H1 (cell line): ENCODE data around the gene DSCAM. TPM values are rescaled to one million over a fixed set of nuclear protein-coding genes. Genes with fewer than 3 reads are reported as not detected.

Experiments used
- CTCF ChIA-PET: fragments of 300-600 bp; sonication (Branson Sonifier 250); formaldehyde crosslinking; loops from one replicate; lab custom pipeline; 2021; ENCODE audit not compliant: partially characterized antibody; lab: Charles Lee
- POLR2A ChIA-PET: fragments of 300-600 bp; sonication (Branson Sonifier 250); formaldehyde crosslinking; loops from one replicate; lab custom pipeline; 2021; ENCODE audit warnings: inconsistent platforms; ENCODE audit not compliant: partially characterized antibody; lab: Charles Lee
- DNase-seq, 2 experiments: peaks; one replicate each; pipeline versions ENCODE4 v3.0.0 to v3.0.0-alpha.2; 2010 to 2022; ENCODE audit warnings: low spot score in 2 of 2, low read depth in 1 of 2, mixed read lengths in 1 of 2
- FAIRE-seq: peaks from 2 replicates; lab custom pipeline; 2011; peaks lifted over from hg19 to GRCh38; lab: Jason Lieb, UNC
- H2AFZ ChIP-seq: 2 replicates; pipeline ENCODE4 v1.8.1; 2012; ENCODE audit warnings: low read length, inconsistent platforms
- H2AK5ac ChIP-seq: 2 replicates; pipeline ENCODE4 v1.6.1; 2013; ENCODE audit warnings: low read depth, low read length
- H2BK120ac ChIP-seq: replicated peaks from 2 replicates; pipeline ENCODE3; 2013; ENCODE audit warnings: low read depth, low read length, inconsistent platforms
- H2BK12ac ChIP-seq: 2 replicates; pipeline ENCODE4 v1.6.1; 2013; ENCODE audit warnings: low read depth, low read length
- H2BK15ac ChIP-seq: 2 replicates; pipeline ENCODE4 v1.6.1; 2013; ENCODE audit warnings: low read length
- H2BK20ac ChIP-seq: 2 replicates; pipeline ENCODE4 v1.6.1; 2013; ENCODE audit warnings: low read length
- H2BK5ac ChIP-seq: 2 replicates; pipeline ENCODE4 v1.6.1; 2013; ENCODE audit warnings: low read depth, low read length
- H3K14ac ChIP-seq: 2 replicates; pipeline ENCODE4 v1.6.1; 2013; ENCODE audit warnings: inconsistent platforms; ENCODE audit not compliant: insufficient read length
- H3K18ac ChIP-seq: 2 replicates; pipeline ENCODE4 v1.6.1; 2013; ENCODE audit warnings: low read length; ENCODE audit errors: extremely low read depth
- H3K23ac ChIP-seq: 2 replicates; pipeline ENCODE4 v1.6.1; 2013; ENCODE audit warnings: inconsistent platforms; ENCODE audit not compliant: insufficient read length
- H3K23me2 ChIP-seq: 2 replicates; pipeline ENCODE4 v1.6.1; 2013; ENCODE audit warnings: low read depth, low read length
- H3K27ac ChIP-seq: 2 replicates; pipeline ENCODE4 v1.6.1; 2011; ENCODE audit warnings: low read depth, low read length, inconsistent platforms
- H3K27me3 ChIP-seq, 4 experiments: replicated peaks in 1 of 4; 1 replicate in 1 of 4; 2 replicates in 3 of 4; pipeline versions ENCODE4 v1.6.1 to v1.8.1; 2011 to 2013; ENCODE audit warnings: low read length in 3 of 4, mild to moderate bottlenecking in 3 of 4, inconsistent platforms in 2 of 4, mixed read lengths in 2 of 4, moderate library complexity in 1 of 4; ENCODE audit not compliant: control insufficient read depth in 3 of 4, insufficient read depth in 3 of 4; ENCODE audit errors: extremely low read depth in 1 of 4
- H3K36me3 ChIP-seq, 4 experiments: 2 replicates each; pipeline versions ENCODE4 v1.6.1 to v1.8.1; 2011 to 2013; ENCODE audit warnings: mild to moderate bottlenecking in 4 of 4, low read length in 3 of 4, moderate library complexity in 2 of 4, control low read depth in 1 of 4, inconsistent platforms in 1 of 4; ENCODE audit not compliant: insufficient read depth in 4 of 4, control insufficient read depth in 2 of 4
- H3K4ac ChIP-seq: replicated peaks from 2 replicates; pipeline ENCODE3; 2013; ENCODE audit warnings: low read length, low read depth, mixed read lengths, inconsistent platforms; ENCODE audit not compliant: insufficient read length
- H3K4me1 ChIP-seq, 4 experiments: replicated peaks in 1 of 4; 1 replicate in 1 of 4; 2 replicates in 3 of 4; pipeline versions ENCODE4 v1.6.1 to v1.8.1; 2011 to 2013; ENCODE audit warnings: low read length in 3 of 4, inconsistent platforms in 2 of 4, mixed read lengths in 1 of 4; ENCODE audit not compliant: insufficient read depth in 4 of 4, control insufficient read depth in 3 of 4
- H3K4me2 ChIP-seq, 2 experiments: 2 replicates each; pipeline versions ENCODE4 v1.6.1 to v1.8.1; 2011 to 2013; ENCODE audit warnings: low read depth in 2 of 2, low read length in 2 of 2, control low read depth in 1 of 2, inconsistent platforms in 1 of 2, mild to moderate bottlenecking in 1 of 2; ENCODE audit not compliant: insufficient read depth in 1 of 2
- H3K4me3 ChIP-seq, 4 experiments: fragments of 200-600, 300-600 bp in 1 of 4; sonication (generic), shearing (Covaris generic), sonication (Bioruptor Twin) in 1 of 4; 2 replicates each; pipeline versions ENCODE4 v1.5.1 to v1.8.1; 2011 to 2016; ENCODE audit warnings: low read length in 4 of 4, low read depth in 3 of 4, control low read depth in 2 of 4, inconsistent platforms in 2 of 4, mild to moderate bottlenecking in 2 of 4, mixed read lengths in 1 of 4, moderate library complexity in 1 of 4; ENCODE audit not compliant: insufficient read depth in 2 of 4; ENCODE audit errors: extremely low read depth in 1 of 4
- H3K56ac ChIP-seq: replicated peaks from 2 replicates; pipeline ENCODE3; 2013; ENCODE audit warnings: low read depth, mild to moderate bottlenecking, mixed read lengths, low read length, inconsistent platforms; ENCODE audit not compliant: insufficient read length
- H3K79me1 ChIP-seq: 2 replicates; pipeline ENCODE4 v1.6.1; 2013; ENCODE audit warnings: low read depth, low read length, control low read depth
- H3K79me2 ChIP-seq, 2 experiments: 2 replicates each; pipeline versions ENCODE4 v1.6.1 to v1.8.1; 2012 to 2013; ENCODE audit warnings: low read length in 2 of 2, mild to moderate bottlenecking in 2 of 2, inconsistent platforms in 1 of 2; ENCODE audit not compliant: insufficient read depth in 2 of 2, control insufficient read depth in 1 of 2
- H3K9ac ChIP-seq, 4 experiments: replicated peaks in 1 of 4; 1 replicate in 1 of 4; 2 replicates in 3 of 4; pipeline versions ENCODE4 v1.6.1 to v1.8.1; 2011 to 2013; ENCODE audit warnings: low read depth in 3 of 4, low read length in 3 of 4, control low read depth in 2 of 4, mild to moderate bottlenecking in 2 of 4, moderate library complexity in 2 of 4, inconsistent platforms in 1 of 4; ENCODE audit errors: extremely low read depth in 1 of 4
- H3K9me3 ChIP-seq, 2 experiments: 2 replicates each; pipeline versions ENCODE4 v1.6.1 to v1.8.1; 2012 to 2013; ENCODE audit warnings: mild to moderate bottlenecking in 2 of 2, moderate library complexity in 2 of 2, control low read depth in 1 of 2, inconsistent platforms in 1 of 2, low read depth in 1 of 2, low read length in 1 of 2, mixed read lengths in 1 of 2; ENCODE audit not compliant: insufficient read depth in 2 of 2
- H4K20me1 ChIP-seq, 2 experiments: replicated peaks in 1 of 2; 2 replicates each; pipeline versions ENCODE3 to v1.8.1; 2011 to 2013; ENCODE audit warnings: inconsistent platforms in 2 of 2, low read length in 2 of 2, mild to moderate bottlenecking in 1 of 2; ENCODE audit not compliant: insufficient read depth in 2 of 2, control insufficient read depth in 1 of 2
- H4K5ac ChIP-seq: 2 replicates; pipeline ENCODE4 v1.6.1; 2013; ENCODE audit warnings: low read length, low read depth, mixed read lengths, inconsistent platforms; ENCODE audit not compliant: insufficient read length
- H4K8ac ChIP-seq: 2 replicates; pipeline ENCODE4 v1.8.0; 2013; ENCODE audit warnings: mild to moderate bottlenecking, moderate library complexity, low read length, inconsistent platforms; ENCODE audit not compliant: insufficient read depth; ENCODE audit errors: extremely low read depth
- H4K91ac ChIP-seq: replicated peaks from 2 replicates; pipeline ENCODE3; 2013; ENCODE audit warnings: low read length, mixed read lengths, inconsistent platforms; ENCODE audit not compliant: insufficient read length
- ATF2 ChIP-seq: IDR thresholded peaks from 2 replicates; pipeline ENCODE4 v1.6.1; 2012; ENCODE audit warnings: low read length, inconsistent platforms
- EP300 ChIP-seq, 2 experiments: IDR thresholded peaks; 1 replicate in 1 of 2; 2 replicates in 1 of 2; pipeline ENCODE4 v1.6.1; 2011 to 2012; ENCODE audit warnings: low read depth in 2 of 2, low read length in 2 of 2, mild to moderate bottlenecking in 2 of 2, borderline replicate concordance in 1 of 2, inconsistent platforms in 1 of 2, moderate library complexity in 1 of 2
- HDAC2 ChIP-seq, 2 experiments: fragments of 300-600 bp in 1 of 2; sonication (generic) in 1 of 2; IDR thresholded peaks; 2 replicates each; pipeline ENCODE4 v1.6.1; 2011 to 2012; ENCODE audit warnings: low read depth in 2 of 2, low read length in 2 of 2, mild to moderate bottlenecking in 2 of 2, moderate library complexity in 2 of 2, borderline replicate concordance in 1 of 2, inconsistent platforms in 1 of 2
- RBBP5 ChIP-seq: IDR thresholded peaks from 2 replicates; pipeline ENCODE4 v1.7.1; 2012; ENCODE audit warnings: low read depth, mild to moderate bottlenecking, inconsistent platforms, low read length, moderate library complexity, borderline replicate concordance
- WGBS, 2 experiments: shearing (Covaris generic) in 1 of 2; methylation state at CpG; one replicate each; pipeline versions ENCODE4 v1.1.6 to v1.1.7; 2013 to 2015; ENCODE audit warnings: low lambda C conversion rate in 2 of 2, mixed read lengths in 2 of 2, inconsistent platforms in 1 of 2, low coverage in 1 of 2, missing lambda C conversion rate in 1 of 2; ENCODE audit not compliant: insufficient replicate concordance in 2 of 2, insufficient coverage in 1 of 2, insufficient read length in 1 of 2; ENCODE audit errors: extremely low coverage in 1 of 2, missing lambda C conversion rate in 1 of 2; 5-methylcytosine and 5-hydroxymethylcytosine counted together
- polyA plus RNA-seq, 7 experiments: library from polyadenylated mRNA; depleted of rRNA in 3 of 7; stranded (reverse) in 5 of 7; unstranded in 2 of 7; fragments of >200 nt in 5 of 7; fragments of 200-250 nt in 2 of 7; gene quantifications; 1 replicate in 5 of 7; 2 replicates in 1 of 7; 4 replicates in 1 of 7; pipeline versions ENCODE4 v1.2.1 to v1.2.3, GENCODE V29; 2011 to 2013; ENCODE audit warnings: missing spikeins in 2 of 7, mixed read lengths in 2 of 7
- total RNA-seq: library from RNA; stranded (reverse); fragmentation: NEBNext Ultra II Directional; extraction: Animal tissue kit (Norgen Biotek cat#: 25700); gene quantifications from 2 replicates; pipeline ENCODE4 v1.2.1, GENCODE V29; 2021

Gene DSCAM
- total and polyA plus RNA-seq, 2 of the 8 experiments (the other 6 are each of a cell fraction or from before 2014, with no cell fraction given) = 0.02 to 0.15 TPM

DNA sequence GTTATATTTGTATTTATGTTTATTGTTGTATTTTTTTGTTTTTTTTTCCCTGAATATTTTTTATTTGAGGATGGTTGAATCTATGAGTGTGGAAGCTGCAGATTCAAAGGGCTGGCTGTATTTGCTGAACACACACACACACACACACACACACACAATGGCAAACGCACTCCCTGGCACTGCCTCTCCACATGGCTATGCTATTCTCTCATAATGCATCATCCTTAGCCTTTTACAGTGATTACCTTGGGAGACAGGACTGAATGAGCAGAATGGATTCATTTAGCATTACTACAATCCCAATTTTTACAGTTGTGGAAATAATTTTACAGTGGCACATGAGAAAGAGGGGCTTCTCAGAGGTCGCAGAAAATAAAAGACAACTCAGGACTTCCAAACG is 589.6 kb downstream of the DSCAM start:
- H2BK120ac ChIP-seq = no peak overlapping the region
- H2AFZ ChIP-seq = no peak overlapping the region
- H4K91ac ChIP-seq = no peak overlapping the region
- no peak overlapping the region for H2AK5ac ChIP-seq
- no peak overlapping the region for H3K27ac ChIP-seq
- no peak overlapping the region for H2BK12ac ChIP-seq
- no peak overlapping the region for H4K5ac ChIP-seq
- H3K36me3 ChIP-seq = no peaks in the 10 kb centered on the region
- no peak overlapping the region for H2BK5ac ChIP-seq
- H2BK15ac ChIP-seq = no peak overlapping the region
- H3K23me2 ChIP-seq = no peaks in the 10 kb centered on the region
- no peak overlapping the region for H3K9ac ChIP-seq
- no peak overlapping the region for H3K18ac ChIP-seq
- H3K9me3 ChIP-seq = no peaks in the 10 kb centered on the region
- no peak overlapping the region for H3K4ac ChIP-seq
- H3K14ac ChIP-seq = no peak overlapping the region
- no peak for FAIRE-seq
- H3K27me3 ChIP-seq = no peaks in the 10 kb centered on the region; a peak in 1 of 7 replicates
- no peaks in the 10 kb centered on the region for H3K79me2 ChIP-seq
- ChIA-PET POLR2A (no interaction called here), CTCF (no interaction called here)
- no peak overlapping the region for H3K4me2 ChIP-seq
- no peak for DNase-seq
- H3K23ac ChIP-seq = no peak overlapping the region
- H2BK20ac ChIP-seq = no peak overlapping the region
- H3K56ac ChIP-seq = no peak overlapping the region
- no peaks in the 10 kb centered on the region for H3K4me1 ChIP-seq
- H3K4me3 ChIP-seq = no peak overlapping the region
- H4K20me1 ChIP-seq = no peaks in the 10 kb centered on the region
- H3K79me1 ChIP-seq = no peaks in the 10 kb centered on the region
- WGBS, 2 experiments = 93% methylated on average over 3 of the region's 3 CpGs; no CpG with 5 or more reads in 1 of the 2 experiments
- H4K8ac ChIP-seq = no peak overlapping the region
- TF ChIP-seq EP300 (IDR thresholded peaks at IDR 0.05; ENCODE audit: borderline replicate concordance in 1 of 2, low read depth in 2 of 2, low read length in 2 of 2) = no peak
- TF ChIP-seq ATF2 = no peak
- TF ChIP-seq RBBP5 = no peak
- TF ChIP-seq HDAC2 (IDR thresholded peaks at IDR 0.05; ENCODE audit: borderline replicate concordance in 1 of 2, low read depth in 2 of 2, low read length in 2 of 2) = no peak
